ENCODE measurements around the gene PLXNB3.

Gene PLXNB3

DNA sequence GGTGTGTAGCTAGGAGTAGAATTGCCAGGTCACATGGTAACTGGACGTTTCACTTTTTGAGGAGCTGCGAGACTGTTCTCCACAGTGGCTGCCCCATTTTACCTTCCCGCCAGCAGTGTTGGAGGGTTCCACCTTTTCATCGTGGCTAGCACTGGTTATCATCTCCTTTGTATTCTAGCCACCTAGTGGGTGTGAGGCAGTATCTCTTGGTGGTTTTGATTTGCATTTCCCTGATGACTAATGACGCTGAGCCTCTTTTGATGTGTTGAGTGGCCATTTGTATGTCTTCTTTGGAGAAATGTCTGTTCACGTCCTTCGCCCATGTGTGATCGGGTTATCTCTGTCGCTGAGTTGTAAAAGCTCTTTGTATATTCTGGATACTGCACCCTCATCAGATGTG lies 28.8 kb upstream of the PLXNB3 start:
- H3K14ac ChIP-seq (ENCODE audit: low read length): no peak overlapping the region
- no peak overlapping the region for H2AFZ ChIP-seq (ENCODE audit: insufficient read depth, low read length, poor library complexity)
- H3K27me3 ChIP-seq (ENCODE audit: insufficient read depth, low read length): no peaks in the 10 kb centered on the region
- H4K12ac ChIP-seq (ENCODE audit: low read depth, low read length): no peak overlapping the region
- peaks cover 3 to 4% of the 10 kb centered on the region in 2 experiments for H3K4me1 ChIP-seq (ENCODE audit: control insufficient read depth in 1 of 2, insufficient read depth in 2 of 2, low read length in 2 of 2)
- H3K9me3 ChIP-seq (ENCODE audit: insufficient read depth, low read depth, low read length): peaks cover 4% of the 10 kb centered on the region
- H4K8ac ChIP-seq (ENCODE audit: low read depth, low read length): no peak overlapping the region
- H3K4me3 ChIP-seq (ENCODE audit: low read depth, low read length): no peak overlapping the region
- no peak overlapping the region for H3K9ac ChIP-seq (ENCODE audit: low read length)
- H3K4ac ChIP-seq (ENCODE audit: low read depth, low read length): no peak overlapping the region
- no peak overlapping the region for H2BK5ac ChIP-seq (ENCODE audit: low read depth, low read length, poor library complexity)
- DNase-seq: no peak
- H2AK5ac ChIP-seq (ENCODE audit: low read length): no peak overlapping the region
- no peaks in the 10 kb centered on the region for H3K79me2 ChIP-seq (ENCODE audit: control insufficient read depth, insufficient read depth, low read length, poor library complexity)
- H3K18ac ChIP-seq (ENCODE audit: low read length): no peak overlapping the region
- no peak overlapping the region for H2BK12ac ChIP-seq (ENCODE audit: low read length)
- H3K36me3 ChIP-seq (ENCODE audit: control insufficient read depth in 1 of 2, insufficient read depth in 2 of 2, low read length in 2 of 2): peaks cover 7% of the 10 kb centered on the region in 2 experiments
- H3K27ac ChIP-seq (ENCODE audit: low read depth, low read length): no peak overlapping the region
- H3K79me1 ChIP-seq (ENCODE audit: low read length): no peaks in the 10 kb centered on the region
- H2BK120ac ChIP-seq (ENCODE audit: insufficient read depth, low read length, poor library complexity): no peak overlapping the region
- no peak overlapping the region for H4K91ac ChIP-seq (ENCODE audit: low read depth, low read length)
- no peak overlapping the region for H3K23ac ChIP-seq (ENCODE audit: low read length)
- no peak overlapping the region for H3K4me2 ChIP-seq (ENCODE audit: low read length)
- no CpG with 5 or more reads among the region's 9 CpGs for WGBS (ENCODE audit: extremely low coverage, insufficient coverage, insufficient read length)

DNA sequence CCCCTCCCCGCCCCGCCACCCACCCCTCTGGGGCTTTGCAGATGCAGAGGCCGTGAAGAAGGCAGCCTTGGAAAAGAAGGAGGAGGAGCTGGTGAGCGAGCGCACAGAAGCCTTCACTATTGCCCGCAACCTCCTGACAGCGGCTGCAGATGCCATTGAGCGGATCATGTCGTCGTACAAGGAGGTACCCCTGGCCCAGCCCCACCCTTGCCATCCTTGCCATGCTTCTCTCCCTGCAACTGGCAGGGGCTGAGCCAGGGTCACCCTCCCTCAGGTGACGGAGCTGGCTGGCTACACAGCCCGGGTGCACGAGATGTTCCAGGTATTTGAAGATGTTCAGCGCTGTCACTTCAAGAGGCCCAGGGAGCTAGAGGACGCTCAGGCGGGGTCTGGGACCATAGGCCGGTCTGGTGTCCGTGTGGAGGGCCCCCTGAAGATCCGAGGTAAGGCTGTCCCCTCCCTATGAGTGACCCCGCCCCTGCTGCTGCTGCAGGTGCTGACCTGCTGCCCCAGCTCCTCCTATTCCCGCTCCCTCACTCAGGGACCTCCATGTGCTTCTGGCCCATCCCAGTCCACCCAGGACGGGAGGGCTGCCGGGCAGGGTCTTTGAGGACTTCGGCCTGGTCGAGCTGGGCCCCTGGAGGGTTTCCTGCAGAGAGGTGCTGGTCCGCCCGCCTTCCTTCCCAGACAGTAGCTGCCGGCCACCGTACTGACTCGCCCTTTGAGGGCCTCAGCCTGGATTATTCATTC lies 27.8 kb upstream of the PLXNB3 start:
- Histone ChIP-seq H3K4me2 (ENCODE audit: low read length) (no peak overlapping the region), H4K8ac (ENCODE audit: low read depth, low read length) (no peak overlapping the region), H3K79me2 (ENCODE audit: control insufficient read depth, insufficient read depth, low read length, poor library complexity) (no peaks in the 10 kb centered on the region), H3K36me3 (ENCODE audit: control insufficient read depth in 1 of 2, insufficient read depth in 2 of 2, low read length in 2 of 2) (peaks cover 7 to 10% of the 10 kb centered on the region in 2 experiments), H2AFZ (ENCODE audit: insufficient read depth, low read length, poor library complexity) (no peak overlapping the region), H2BK120ac (ENCODE audit: insufficient read depth, low read length, poor library complexity) (no peak overlapping the region), H3K4ac (ENCODE audit: low read depth, low read length) (no peak overlapping the region), H3K23ac (ENCODE audit: low read length) (no peak overlapping the region), H3K79me1 (ENCODE audit: low read length) (no peaks in the 10 kb centered on the region), H3K14ac (ENCODE audit: low read length) (no peak overlapping the region), H3K18ac (ENCODE audit: low read length) (no peak overlapping the region), H3K9ac (ENCODE audit: low read length) (no peak overlapping the region), H3K27ac (ENCODE audit: low read depth, low read length) (no peak overlapping the region), H4K12ac (ENCODE audit: low read depth, low read length) (no peak overlapping the region), H2BK5ac (ENCODE audit: low read depth, low read length, poor library complexity) (no peak overlapping the region), H3K27me3 (ENCODE audit: insufficient read depth, low read length) (no peaks in the 10 kb centered on the region), H4K91ac (ENCODE audit: low read depth, low read length) (no peak overlapping the region), H3K9me3 (ENCODE audit: insufficient read depth, low read depth, low read length) (peaks cover 4% of the 10 kb centered on the region), H3K4me1 (ENCODE audit: control insufficient read depth in 1 of 2, insufficient read depth in 2 of 2, low read length in 2 of 2) (peaks cover 3 to 4% of the 10 kb centered on the region in 2 experiments), H3K4me3 (ENCODE audit: low read depth, low read length) (no peak overlapping the region), H2BK12ac (ENCODE audit: low read length) (no peak overlapping the region), H2AK5ac (ENCODE audit: low read length) (no peak overlapping the region)
- no peak for DNase-seq
- WGBS (ENCODE audit: extremely low coverage, insufficient coverage, insufficient read length): no CpG with 5 or more reads among the region's 30 CpGs

DNA sequence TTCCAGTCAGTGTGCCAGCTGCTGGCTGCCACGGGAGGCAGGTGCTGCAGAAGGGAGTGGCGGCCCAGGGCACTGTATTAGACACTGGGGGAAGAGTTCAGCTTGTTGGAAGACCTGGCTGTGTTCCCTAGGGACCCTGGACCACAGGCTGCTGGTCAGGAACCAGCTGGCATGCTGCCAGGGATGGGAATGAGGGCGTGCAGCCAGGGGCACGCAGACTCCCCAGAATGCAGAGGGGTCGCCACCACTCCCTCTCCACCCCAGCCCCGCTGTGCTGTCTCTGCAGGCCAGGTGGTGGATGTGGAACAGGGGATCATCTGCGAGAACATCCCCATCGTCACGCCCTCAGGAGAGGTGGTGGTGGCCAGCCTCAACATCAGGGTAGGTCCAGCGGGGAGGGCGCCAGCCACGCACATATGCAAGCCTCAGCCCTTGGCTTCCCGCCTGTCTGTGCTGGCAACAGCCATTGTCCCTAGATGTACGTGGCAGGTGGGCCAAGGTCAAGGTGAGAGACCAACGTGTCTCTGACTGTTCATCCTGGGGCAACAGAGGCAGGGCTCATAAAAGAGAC lies 27.1 kb upstream of the PLXNB3 start:
- no peaks in the 10 kb centered on the region for H3K79me2 ChIP-seq (ENCODE audit: control insufficient read depth, insufficient read depth, low read length, poor library complexity)
- no peak overlapping the region for H3K4me3 ChIP-seq (ENCODE audit: low read depth, low read length)
- H3K27me3 ChIP-seq (ENCODE audit: insufficient read depth, low read length): no peaks in the 10 kb centered on the region
- H3K9ac ChIP-seq (ENCODE audit: low read length): no peak overlapping the region
- no peaks in the 10 kb centered on the region for H3K79me1 ChIP-seq (ENCODE audit: low read length)
- no peak overlapping the region for H4K91ac ChIP-seq (ENCODE audit: low read depth, low read length)
- H2AFZ ChIP-seq (ENCODE audit: insufficient read depth, low read length, poor library complexity): no peak overlapping the region
- H3K4me2 ChIP-seq (ENCODE audit: low read length): no peak overlapping the region
- no peak overlapping the region for H2BK5ac ChIP-seq (ENCODE audit: low read depth, low read length, poor library complexity)
- H3K14ac ChIP-seq (ENCODE audit: low read length): no peak overlapping the region
- no peak overlapping the region for H4K8ac ChIP-seq (ENCODE audit: low read depth, low read length)
- peaks cover 3 to 4% of the 10 kb centered on the region in 2 experiments for H3K4me1 ChIP-seq (ENCODE audit: control insufficient read depth in 1 of 2, insufficient read depth in 2 of 2, low read length in 2 of 2)
- no peak overlapping the region for H3K4ac ChIP-seq (ENCODE audit: low read depth, low read length)
- H3K27ac ChIP-seq (ENCODE audit: low read depth, low read length): no peak overlapping the region
- no peak overlapping the region for H4K12ac ChIP-seq (ENCODE audit: low read depth, low read length)
- H2BK12ac ChIP-seq (ENCODE audit: low read length): no peak overlapping the region
- H3K18ac ChIP-seq (ENCODE audit: low read length): no peak overlapping the region
- WGBS (ENCODE audit: extremely low coverage, insufficient coverage, insufficient read length): no CpG with 5 or more reads among the region's 15 CpGs
- no peak overlapping the region for H2AK5ac ChIP-seq (ENCODE audit: low read length)
- DNase-seq: no peak
- no peak overlapping the region for H3K23ac ChIP-seq (ENCODE audit: low read length)
- no peak overlapping the region for H2BK120ac ChIP-seq (ENCODE audit: insufficient read depth, low read length, poor library complexity)
- H3K9me3 ChIP-seq (ENCODE audit: insufficient read depth, low read depth, low read length): peaks cover 4% of the 10 kb centered on the region
- H3K36me3 ChIP-seq (ENCODE audit: control insufficient read depth in 1 of 2, insufficient read depth in 2 of 2, low read length in 2 of 2): peaks cover 10% of the 10 kb centered on the region in 2 experiments

DNA sequence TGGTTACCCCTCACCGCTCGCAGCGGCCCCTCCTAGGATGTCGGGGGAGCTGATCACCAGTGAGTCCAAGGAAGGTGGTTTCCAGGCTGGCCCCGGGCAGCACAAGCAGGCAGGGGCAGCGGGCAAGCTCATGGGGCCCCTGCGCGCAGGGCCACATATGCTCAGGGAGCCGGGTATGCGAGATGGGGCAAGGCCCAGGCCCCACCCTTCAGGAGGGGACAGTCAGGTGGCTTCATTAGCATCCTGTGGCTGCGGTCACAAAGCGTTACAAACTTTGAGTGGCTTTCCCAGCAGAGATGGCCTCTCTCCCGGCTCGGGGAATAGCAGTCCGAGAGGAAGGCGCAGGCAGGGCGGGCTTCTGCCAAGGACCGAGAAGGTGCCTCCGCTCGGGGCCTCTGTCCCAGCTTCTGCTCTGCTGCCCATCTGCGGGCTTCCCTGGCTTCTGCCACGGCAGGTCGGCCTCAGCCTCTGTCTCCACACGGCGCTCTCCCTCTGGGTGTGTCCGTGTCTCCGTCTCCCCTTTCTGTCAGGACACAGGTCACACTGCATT lies 25.9 kb upstream of the PLXNB3 start:
- H2AK5ac ChIP-seq (ENCODE audit: low read length): no peak overlapping the region
- H3K9ac ChIP-seq (ENCODE audit: low read length): no peak overlapping the region
- H3K4me3 ChIP-seq (ENCODE audit: low read depth, low read length): no peak overlapping the region
- H3K4me2 ChIP-seq (ENCODE audit: low read length): no peak overlapping the region
- no peak overlapping the region for H3K14ac ChIP-seq (ENCODE audit: low read length)
- H3K36me3 ChIP-seq (ENCODE audit: control insufficient read depth in 1 of 2, insufficient read depth in 2 of 2, low read length in 2 of 2): peaks cover 10% of the 10 kb centered on the region in 2 experiments
- no peak overlapping the region for H2BK5ac ChIP-seq (ENCODE audit: low read depth, low read length, poor library complexity)
- H2BK120ac ChIP-seq (ENCODE audit: insufficient read depth, low read length, poor library complexity): no peak overlapping the region
- no peak overlapping the region for H3K27ac ChIP-seq (ENCODE audit: low read depth, low read length)
- H2BK12ac ChIP-seq (ENCODE audit: low read length): no peak overlapping the region
- no peak overlapping the region for H4K12ac ChIP-seq (ENCODE audit: low read depth, low read length)
- no peak overlapping the region for H4K91ac ChIP-seq (ENCODE audit: low read depth, low read length)
- no peak overlapping the region for H2AFZ ChIP-seq (ENCODE audit: insufficient read depth, low read length, poor library complexity)
- no peak overlapping the region for H3K4ac ChIP-seq (ENCODE audit: low read depth, low read length)
- peaks cover 4% of the 10 kb centered on the region in 2 experiments for H3K4me1 ChIP-seq (ENCODE audit: control insufficient read depth in 1 of 2, insufficient read depth in 2 of 2, low read length in 2 of 2)
- H3K23ac ChIP-seq (ENCODE audit: low read length): no peak overlapping the region
- WGBS (ENCODE audit: extremely low coverage, insufficient coverage, insufficient read length): no CpG with 5 or more reads among the region's 27 CpGs
- no peaks in the 10 kb centered on the region for H3K79me2 ChIP-seq (ENCODE audit: control insufficient read depth, insufficient read depth, low read length, poor library complexity)
- H3K27me3 ChIP-seq (ENCODE audit: insufficient read depth, low read length): no peaks in the 10 kb centered on the region
- H3K79me1 ChIP-seq (ENCODE audit: low read length): no peaks in the 10 kb centered on the region
- no peak for DNase-seq
- peaks cover 4% of the 10 kb centered on the region for H3K9me3 ChIP-seq (ENCODE audit: insufficient read depth, low read depth, low read length)
- H3K18ac ChIP-seq (ENCODE audit: low read length): no peak overlapping the region
- no peak overlapping the region for H4K8ac ChIP-seq (ENCODE audit: low read depth, low read length)
